Endothelial cell of umbilical vein (primary cell): ENCODE measurements around the gene NBEA. TPM values are rescaled to one million over a fixed set of nuclear protein-coding genes. Genes with fewer than 3 reads are reported as not detected.

Experiments
- BruUV-seq: library from RNA; stranded (reverse); fragments of 400-500 nt; replicated peaks from 2 replicates; lab custom pipeline; 2021; lab: Mats Ljungman, UMichigan
- CTCF ChIA-PET: fragments of 300-600, 350-600 bp; sonication (Branson Sonifier 250); formaldehyde crosslinking; loops from one replicate; lab custom pipeline; 2021; ENCODE audit warnings: antibody characterized with exemption, inconsistent platforms; lab: Charles Lee
- POLR2A ChIA-PET: fragments of 300-600, 350-600 bp; sonication (Branson Sonifier 250); formaldehyde crosslinking; loops from one replicate; lab custom pipeline; 2021; ENCODE audit warnings: antibody characterized with exemption, inconsistent platforms; lab: Charles Lee
- DNase-seq: peaks from one replicate; pipeline ENCODE4 v3.0.0-alpha.2; 2011; ENCODE audit warnings: low read depth, low spot score
- FAIRE-seq: peaks from 2 replicates; lab custom pipeline; 2011; peaks lifted over from hg19 to GRCh38; lab: Jason Lieb, UNC
- H2AFZ ChIP-seq: 2 replicates; pipeline ENCODE4 v1.6.0; 2012; ENCODE audit warnings: low read depth, low read length, control low read depth, inconsistent platforms
- H3K27ac ChIP-seq: 2 replicates; pipeline ENCODE4 v1.5.1; 2011; ENCODE audit warnings: low read depth, mild to moderate bottlenecking, control low read depth, low read length, moderate library complexity; ENCODE audit not compliant: insufficient read depth
- H3K27me3 ChIP-seq, 2 experiments: 2 replicates each; pipeline versions ENCODE4 v1.6.0 to v1.6.1; 2011; ENCODE audit warnings: low read length in 2 of 2, mixed read lengths in 1 of 2; ENCODE audit not compliant: control insufficient read depth in 2 of 2, insufficient read depth in 2 of 2
- H3K36me3 ChIP-seq, 2 experiments: 2 replicates in 1 of 2; 3 replicates in 1 of 2; pipeline ENCODE4 v1.5.1; 2011; ENCODE audit warnings: low read length in 2 of 2, mild to moderate bottlenecking in 1 of 2, moderate library complexity in 1 of 2; ENCODE audit not compliant: control insufficient read depth in 2 of 2, insufficient read depth in 2 of 2; ENCODE audit errors: extremely low read depth in 1 of 2
- H3K4me1 ChIP-seq: 3 replicates; pipeline ENCODE4 v1.5.1; 2011; ENCODE audit warnings: mild to moderate bottlenecking, low read length; ENCODE audit not compliant: control insufficient read depth, insufficient read depth; ENCODE audit errors: extremely low read depth
- H3K4me2 ChIP-seq: 2 replicates; pipeline ENCODE4 v1.6.1; 2011; ENCODE audit warnings: low read length, control low read depth, mixed read lengths; ENCODE audit not compliant: insufficient read depth
- H3K4me3 ChIP-seq, 3 experiments: fragments of 200-600 bp in 1 of 3; sonication (generic), shearing (Covaris generic) in 1 of 3; replicated peaks in 1 of 3; 2 replicates each; pipeline ENCODE4 v1.5.1; 2011 to 2016; ENCODE audit warnings: control low read depth in 3 of 3, low read length in 3 of 3, mild to moderate bottlenecking in 2 of 3, inconsistent platforms in 1 of 3, low read depth in 1 of 3, moderate library complexity in 1 of 3; ENCODE audit not compliant: insufficient read depth in 1 of 3
- H3K79me2 ChIP-seq: 2 replicates; pipeline ENCODE4 v1.6.0; 2012; ENCODE audit warnings: low read length, inconsistent platforms; ENCODE audit not compliant: control insufficient read depth, insufficient read depth
- H3K9ac ChIP-seq: replicated peaks from 2 replicates; pipeline ENCODE3; 2011; ENCODE audit warnings: low read length, control low read depth; ENCODE audit not compliant: insufficient read depth; ENCODE audit errors: extremely low read depth
- H3K9me1 ChIP-seq: replicated peaks from 3 replicates; pipeline ENCODE4 v1.6.0; 2011; ENCODE audit warnings: mild to moderate bottlenecking, low read length; ENCODE audit not compliant: control insufficient read depth, insufficient read depth; ENCODE audit errors: extremely low read depth
- H3K9me3 ChIP-seq: replicated peaks from 2 replicates; pipeline ENCODE4 v1.5.1; 2012; ENCODE audit warnings: low read length, inconsistent platforms; ENCODE audit not compliant: control insufficient read depth, insufficient read depth
- H4K20me1 ChIP-seq: replicated peaks from 2 replicates; pipeline ENCODE3; 2011; ENCODE audit warnings: mild to moderate bottlenecking, low read length; ENCODE audit not compliant: control insufficient read depth, insufficient read depth; ENCODE audit errors: extremely low read depth
- CTCF ChIP-seq, 2 donors: IDR thresholded peaks; 1 replicate in 1 of 2; 2 replicates in 1 of 2; pipeline ENCODE4 v1.5.1; 2011; ENCODE audit warnings: low read length in 2 of 2, mild to moderate bottlenecking in 2 of 2, moderate library complexity in 2 of 2, control low read depth in 1 of 2, inconsistent platforms in 1 of 2, low read depth in 1 of 2; ENCODE audit not compliant: insufficient read depth in 1 of 2; ENCODE audit errors: extremely low read depth in 1 of 2
- EZH2 ChIP-seq: IDR thresholded peaks from 2 replicates; pipeline ENCODE4 v1.6.1; 2012; ENCODE audit warnings: borderline replicate concordance, low read depth, mild to moderate bottlenecking, moderate library complexity, low read length, inconsistent platforms; ENCODE audit not compliant: severe bottlenecking
- MAX ChIP-seq: IDR thresholded peaks from 2 replicates; pipeline ENCODE4 v1.6.1; 2011; ENCODE audit not compliant: insufficient read depth, insufficient read length
- MYC ChIP-seq: IDR thresholded peaks from one replicate; pipeline ENCODE4 v1.6.1; 2011; ENCODE audit warnings: mild to moderate bottlenecking, low read depth, low read length
- POLR2AphosphoS5 ChIP-seq: IDR thresholded peaks from 2 replicates; pipeline ENCODE4 v1.6.1; 2012; ENCODE audit warnings: low read depth, mild to moderate bottlenecking, control low read depth, low read length, moderate library complexity; ENCODE audit not compliant: insufficient read depth
- dilution Hi-C: fragments of 300-500 bp; cut with MboI; formaldehyde crosslinking; loops from one replicate; pipeline ENCODE4 v1.15.0; 2019; ENCODE audit warnings: low sequenced_read_pairs; ENCODE audit not compliant: extremely low pct_ligation_motif_present
- intact Hi-C: fragments of 100-400 bp; cut with micrococcal nuclease; formaldehyde crosslinking; loops from one replicate; pipeline ENCODE4 v1.10.0; 2022
- polyA plus RNA-seq, 4 experiments: library from polyadenylated mRNA; depleted of rRNA in 3 of 4; stranded (reverse) in 3 of 4; unstranded in 1 of 4; fragments of >200 nt; gene quantifications; 2 replicates each; pipeline versions ENCODE4 v1.2.1 to v1.2.3, GENCODE V29; 2011 to 2012; ENCODE audit warnings: missing spikeins in 1 of 4
- total RNA-seq: library from RNA; stranded (reverse); gene quantifications from 2 replicates; pipeline ENCODE4 v1.2.3, GENCODE V29; 2021

NBEA gene
- total and polyA plus RNA-seq, 2 donors (not counting 3 experiments of a cell fraction or from before 2014, with no cell fraction given): 3.0 to 4.8 TPM

- intact Hi-C loops: no loop called here
- CTCF ChIA-PET: no interaction called here
- no peak for FAIRE-seq
These were observed 289.4 kb downstream of the NBEA start for GRCh38 chr13:35231426-35231825.

More at GRCh38 chr13:35231426-35231825, 289.4 kb downstream of the NBEA start:
- H3K79me2 ChIP-seq: no peaks in the 10 kb centered on the region
- H3K9ac ChIP-seq: no peak overlapping the region
- no peaks in the 10 kb centered on the region for H3K9me3 ChIP-seq
- H3K4me2 ChIP-seq: no peak overlapping the region
- H2AFZ ChIP-seq: no peak overlapping the region
- H3K4me1 ChIP-seq: no peaks in the 10 kb centered on the region
- no peaks in the 10 kb centered on the region for H4K20me1 ChIP-seq
- H3K9me1 ChIP-seq: no peaks in the 10 kb centered on the region
- no peak overlapping the region for H3K27ac ChIP-seq
- dilution Hi-C loops: no loop called here
- no peaks in the 10 kb centered on the region for H3K36me3 ChIP-seq
- no peak for TF ChIP-seq CTCF (IDR thresholded peaks at IDR 0.05; ENCODE audit: extremely low read depth in 1 of 2, insufficient read depth in 1 of 2, low read depth in 1 of 2, low read length in 2 of 2)
- no peak for TF ChIP-seq POLR2AphosphoS5
- TF ChIP-seq EZH2: no peak
- no peak for TF ChIP-seq MYC
- no peak for TF ChIP-seq MAX
- no peaks in the 10 kb centered on the region for H3K27me3 ChIP-seq
- POLR2A ChIA-PET: no interaction called here
- no TSS peak for BruUV-seq
- no peak overlapping the region for H3K4me3 ChIP-seq
- DNase-seq: no peak
